ENCODE measurements around the gene IRAK1. TPM values are rescaled to one million over a fixed set of nuclear protein-coding genes. Genes with fewer than 3 reads are reported as not detected.

Gene IRAK1
- total and polyA plus RNA-seq, 2 of the 13 experiments (the other 11 are each of a cell fraction or from before 2014, with no cell fraction given), result 57.7 to 77.3 TPM

- in situ Hi-C loops (cut with HindIII; ENCODE audit: extremely low pct_ligation_motif_present, low pct_unique_long_range_greater_than_20kb) (no loop called here), intact Hi-C loops (cut with micrococcal nuclease; ENCODE audit: unreplicated experiment) (no loop called here)
- H3K36me3 ChIP-seq (replicated peaks in 1 of 2; ENCODE audit: control insufficient read depth in 1 of 2, insufficient read depth in 2 of 2, low read length in 2 of 2), result peaks cover 4 to 18% of the 10 kb centered on the region in 2 experiments; a peak in 4 of 5 replicates
- no peak overlapping the region for H3K9ac ChIP-seq (ENCODE audit: insufficient read depth, low read depth, low read length)
- POLR2A ChIA-PET, result no interaction called here
- ATAC-seq (peak; percentile 56), DNase-seq (ENCODE audit: low spot score) (no peak), FAIRE-seq (no peak)
- no peaks in the 10 kb centered on the region for H3K9me3 ChIP-seq (ENCODE audit: low read length)
- TF ChIP-seq MTA3 (CRISPR knock-in tag; IDR thresholded peaks at IDR 0.05) (no peak), HIC2 (CRISPR knock-in tag; IDR thresholded peaks at IDR 0.05; ENCODE audit: low read depth) (no peak), ZNF646 (CRISPR knock-in tag; IDR thresholded peaks at IDR 0.05) (no peak), ZNF780A (CRISPR knock-in tag; IDR thresholded peaks at IDR 0.05) (no peak), SETDB1 (CRISPR knock-in tag; IDR thresholded peaks at IDR 0.05; ENCODE audit: borderline replicate concordance) (no peak), TRAFD1 (CRISPR knock-in tag; IDR thresholded peaks at IDR 0.05; ENCODE audit: borderline replicate concordance) (no peak), IRF1 (CRISPR knock-in tag; IDR thresholded peaks at IDR 0.05; ENCODE audit: low read depth) (no peak), PITX1 (CRISPR knock-in tag; IDR thresholded peaks at IDR 0.05) (no peak), KAT8 (CRISPR knock-in tag; IDR thresholded peaks at IDR 0.05) (no peak), ZNF704 (CRISPR knock-in tag; IDR thresholded peaks at IDR 0.05; ENCODE audit: borderline replicate concordance) (no peak), CEBPB (IDR thresholded peaks at IDR 0.05; ENCODE audit: borderline replicate concordance, low read depth, low read length) (no peak)
- WGBS (ENCODE audit: low lambda C conversion rate), result no CpG with 5 or more reads among the region's 8 CpGs
- BruUV-seq (replicated peaks), result no TSS peak
- no peak overlapping the region for H3K4me2 ChIP-seq (ENCODE audit: low read depth, low read length)
- no peak overlapping the region for H3K27ac ChIP-seq (ENCODE audit: extremely low read length, insufficient read depth, low read length)
- no peak overlapping the region for H3K4me3 ChIP-seq (replicated peaks in 1 of 3; ENCODE audit: insufficient read depth in 1 of 3, low read depth in 2 of 3, low read length in 3 of 3)
- H4K20me1 ChIP-seq (ENCODE audit: insufficient read depth, low read length), result no peaks in the 10 kb centered on the region
- CTCF ChIA-PET (ENCODE audit: low intra/inter-chr PET ratio, low total read pairs), result no interaction called here
- H3K27me3 ChIP-seq (ENCODE audit: control insufficient read depth in 1 of 2, insufficient read depth in 2 of 2, low read length in 2 of 2), result no peaks in the 10 kb centered on the region
- H3K79me2 ChIP-seq (ENCODE audit: insufficient read depth, low read length), result peaks cover 4% of the 10 kb centered on the region
- no peak overlapping the region for H2AFZ ChIP-seq (ENCODE audit: low read length)
- H3K4me1 ChIP-seq (ENCODE audit: insufficient read depth, low read length), result 0 out of 2 replicates have a peak, but pooled peaks cover 5% of the 10 kb centered on the region
Observed at GRCh38 chrX:154029439-154029838, 9.7 kb upstream of the IRAK1 start.

Data from HepG2 (cell line).